Rectal smooth muscle tissue (tissue), 1 donor: ENCODE data around the gene KANTR.
"Not testable (repeated sequence)": the region's sequence is repeated elsewhere in the genome, so short reads cannot be mapped to it uniquely, and the experiment has no call there.

Source experiments
- H3K27ac ChIP-seq: one replicate; pipeline ENCODE4 v1.7.0; 2013; ENCODE audit warnings: low read depth, low read length, inconsistent platforms
- H3K27me3 ChIP-seq: one replicate; pipeline ENCODE4 v1.7.0; 2013; ENCODE audit warnings: low read length; ENCODE audit not compliant: control insufficient read depth, insufficient read depth
- H3K36me3 ChIP-seq: one replicate; pipeline ENCODE4 v1.7.0; 2013; ENCODE audit warnings: low read length; ENCODE audit not compliant: control insufficient read depth, insufficient read depth
- H3K4me1 ChIP-seq: one replicate; pipeline ENCODE4 v1.7.0; 2013; ENCODE audit warnings: low read length; ENCODE audit not compliant: control insufficient read depth, insufficient read depth
- H3K4me3 ChIP-seq: one replicate; pipeline ENCODE4 v1.7.0; 2013; ENCODE audit warnings: low read length
- H3K9ac ChIP-seq: one replicate; pipeline ENCODE4 v1.7.0; 2013; ENCODE audit warnings: low read length

Gene KANTR

GRCh38 chrX:53163436-53163835 is 69.5 kb downstream of the KANTR start:
- Histone ChIP-seq H3K27me3 (no peaks in the 10 kb centered on the region), H3K27ac (no peak overlapping the region), H3K9ac (no peak overlapping the region), H3K4me3 (no peak overlapping the region), H3K36me3 (no peaks in the 10 kb centered on the region), H3K4me1 (no peaks in the 10 kb centered on the region)

- H3K27ac ChIP-seq, H3K4me1 ChIP-seq, H3K36me3 ChIP-seq, H3K4me3 ChIP-seq, H3K27me3 ChIP-seq, H3K9ac ChIP-seq: not testable (repeated sequence)
Measured at GRCh38 chrX:53164566-53164965, 70.6 kb downstream of the KANTR start.

- H3K4me3 ChIP-seq, result no peak overlapping the region
- no peak overlapping the region for H3K9ac ChIP-seq
- H3K4me1 ChIP-seq, result no peaks in the 10 kb centered on the region
- no peaks in the 10 kb centered on the region for H3K36me3 ChIP-seq
- H3K27ac ChIP-seq, result no peak overlapping the region
- no peaks in the 10 kb centered on the region for H3K27me3 ChIP-seq
Measured at GRCh38 chrX:53166103-53166502, 72.2 kb downstream of the KANTR start.

GRCh38 chrX:53171356-53171755 is 77.4 kb downstream of the KANTR start:
- no peak overlapping the region for H3K4me3 ChIP-seq
- H3K4me1 ChIP-seq, result no peaks in the 10 kb centered on the region
- H3K36me3 ChIP-seq, result peaks cover 2% of the 10 kb centered on the region
- no peak overlapping the region for H3K27ac ChIP-seq
- no peak overlapping the region for H3K9ac ChIP-seq
- no peaks in the 10 kb centered on the region for H3K27me3 ChIP-seq
